Epithelial cell of esophagus (primary cell): Measurements from ENCODE around the gene USP34.

Experiments used
- DNase-seq: peaks from one replicate; pipeline ENCODE4 v3.0.0; 2010; ENCODE audit warnings: low read depth
- H3K4me3 ChIP-seq: 2 replicates; pipeline ENCODE4 v1.5.1; 2011; ENCODE audit warnings: mild to moderate bottlenecking, low read length, control low read depth
- TF ChIP-seq, protein P1 (sequence below): IDR thresholded peaks from 2 replicates; pipeline ENCODE4 v1.5.1; 2011; ENCODE audit warnings: low read depth, mild to moderate bottlenecking, low read length, control low read depth, inconsistent platforms; ENCODE audit not compliant: insufficient read depth; ENCODE audit errors: missing control alignments

The USP34 gene

DNA sequence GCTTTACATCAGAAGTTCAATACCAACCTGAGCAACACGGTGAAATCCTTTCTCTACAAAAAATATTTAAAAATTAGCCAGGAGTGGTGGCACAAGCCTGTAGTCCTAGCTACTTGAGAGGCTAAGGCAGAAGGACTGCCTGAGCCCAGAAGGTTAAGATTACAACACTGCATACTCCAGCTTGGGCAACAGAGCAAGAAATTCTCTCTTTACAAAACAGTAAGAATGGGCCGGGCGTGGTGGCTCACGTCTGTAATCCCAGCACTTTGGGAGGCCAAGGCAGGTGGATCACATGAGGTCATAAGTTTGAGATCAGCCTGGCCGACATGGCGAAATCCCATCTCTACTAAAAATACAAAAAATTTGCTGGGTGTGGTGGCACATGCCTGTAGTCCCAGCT, 113.2 kb downstream of the USP34 start:
- TF ChIP-seq, protein P1, sequence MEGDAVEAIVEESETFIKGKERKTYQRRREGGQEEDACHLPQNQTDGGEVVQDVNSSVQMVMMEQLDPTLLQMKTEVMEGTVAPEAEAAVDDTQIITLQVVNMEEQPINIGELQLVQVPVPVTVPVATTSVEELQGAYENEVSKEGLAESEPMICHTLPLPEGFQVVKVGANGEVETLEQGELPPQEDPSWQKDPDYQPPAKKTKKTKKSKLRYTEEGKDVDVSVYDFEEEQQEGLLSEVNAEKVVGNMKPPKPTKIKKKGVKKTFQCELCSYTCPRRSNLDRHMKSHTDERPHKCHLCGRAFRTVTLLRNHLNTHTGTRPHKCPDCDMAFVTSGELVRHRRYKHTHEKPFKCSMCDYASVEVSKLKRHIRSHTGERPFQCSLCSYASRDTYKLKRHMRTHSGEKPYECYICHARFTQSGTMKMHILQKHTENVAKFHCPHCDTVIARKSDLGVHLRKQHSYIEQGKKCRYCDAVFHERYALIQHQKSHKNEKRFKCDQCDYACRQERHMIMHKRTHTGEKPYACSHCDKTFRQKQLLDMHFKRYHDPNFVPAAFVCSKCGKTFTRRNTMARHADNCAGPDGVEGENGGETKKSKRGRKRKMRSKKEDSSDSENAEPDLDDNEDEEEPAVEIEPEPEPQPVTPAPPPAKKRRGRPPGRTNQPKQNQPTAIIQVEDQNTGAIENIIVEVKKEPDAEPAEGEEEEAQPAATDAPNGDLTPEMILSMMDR = no peak
- peak; percentile 58 for DNase-seq
- no peak overlapping the region for H3K4me3 ChIP-seq

DNA sequence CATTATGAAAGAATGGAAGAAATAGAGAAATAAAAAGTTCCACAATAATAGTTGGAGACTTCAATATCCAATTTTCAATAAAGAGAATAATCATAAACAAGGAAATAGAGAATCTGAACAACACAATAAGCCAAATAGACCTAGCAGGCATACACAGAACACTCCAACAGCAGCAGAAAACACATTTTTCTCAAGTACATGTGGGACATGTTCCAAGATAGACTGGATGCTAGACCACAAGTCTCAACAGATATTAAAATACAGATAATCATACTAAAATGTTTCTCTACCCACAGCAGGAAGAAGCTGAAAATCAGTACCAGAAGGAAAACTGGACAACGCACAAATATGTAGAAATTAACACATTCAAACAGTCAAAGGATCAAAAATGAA, 113.9 kb downstream of the USP34 start:
- no peak overlapping the region for H3K4me3 ChIP-seq
- DNase-seq = no peak
- TF ChIP-seq, protein P1 = no peak

DNA sequence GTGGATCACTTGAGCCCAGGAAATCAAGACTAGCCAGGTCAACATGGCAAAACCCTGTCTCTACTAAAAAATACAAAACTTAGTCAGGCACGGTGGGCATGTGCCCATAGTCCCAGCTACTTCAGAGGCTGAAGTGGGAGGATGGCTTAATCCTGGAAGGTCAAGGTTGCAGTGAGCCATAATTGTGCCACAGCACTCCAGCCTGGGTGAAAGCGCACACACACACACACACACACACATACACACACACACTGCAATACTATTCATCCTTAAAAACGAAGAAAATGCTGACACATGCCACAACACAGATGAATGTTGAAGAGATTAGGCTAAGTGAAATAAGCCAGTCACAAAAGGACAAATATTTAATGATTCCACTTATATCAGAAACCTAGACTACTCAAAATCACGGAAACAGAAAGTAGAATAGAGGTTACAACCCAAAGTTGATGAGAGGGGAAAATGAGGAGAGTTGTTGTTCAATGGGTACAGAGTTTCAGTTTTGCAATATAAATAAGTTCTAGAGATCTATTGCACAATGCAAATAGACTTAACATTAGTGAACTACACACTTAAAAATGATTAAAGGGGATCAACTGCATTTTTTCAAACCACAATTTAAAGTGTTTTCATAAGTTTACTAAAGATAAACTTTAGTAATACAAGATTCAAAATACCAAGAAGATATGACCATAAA, 114.5 kb downstream of the USP34 start:
- TF ChIP-seq, protein P1 = no peak
- H3K4me3 ChIP-seq = no peak overlapping the region
- DNase-seq = peak; percentile 38

DNA sequence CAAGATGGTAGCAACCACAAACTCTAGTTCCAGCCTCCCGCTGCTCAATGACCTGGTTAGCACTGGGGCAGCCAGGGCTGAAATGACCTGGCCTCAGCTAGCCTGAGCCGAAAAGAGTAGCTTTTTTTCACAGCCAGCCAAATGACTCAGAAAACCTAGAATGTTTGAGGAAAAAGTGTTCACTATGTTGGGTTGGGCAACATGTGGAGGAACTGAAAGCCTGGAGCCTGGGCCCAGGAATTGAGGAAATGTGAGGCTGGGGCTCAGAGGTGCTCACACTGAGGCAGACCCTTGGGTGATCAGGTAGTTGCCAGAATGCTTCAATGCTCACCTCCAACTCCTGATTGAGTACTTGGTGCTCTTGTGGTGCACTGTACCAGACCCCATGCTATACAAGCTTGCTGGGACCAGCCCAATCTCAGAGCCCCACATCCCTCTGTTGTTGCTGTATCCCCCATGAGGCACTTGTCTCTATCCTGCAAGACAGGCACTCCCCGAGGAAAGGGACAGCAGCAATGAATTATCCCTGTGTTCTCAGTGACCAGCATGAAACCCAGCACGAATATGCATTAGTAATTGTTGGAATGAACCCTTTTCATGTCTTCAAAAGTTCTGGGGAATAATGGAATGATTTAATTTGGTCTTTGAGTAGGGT, 116.2 kb downstream of the USP34 start:
- no peak for DNase-seq
- TF ChIP-seq, protein P1 = no peak

DNA sequence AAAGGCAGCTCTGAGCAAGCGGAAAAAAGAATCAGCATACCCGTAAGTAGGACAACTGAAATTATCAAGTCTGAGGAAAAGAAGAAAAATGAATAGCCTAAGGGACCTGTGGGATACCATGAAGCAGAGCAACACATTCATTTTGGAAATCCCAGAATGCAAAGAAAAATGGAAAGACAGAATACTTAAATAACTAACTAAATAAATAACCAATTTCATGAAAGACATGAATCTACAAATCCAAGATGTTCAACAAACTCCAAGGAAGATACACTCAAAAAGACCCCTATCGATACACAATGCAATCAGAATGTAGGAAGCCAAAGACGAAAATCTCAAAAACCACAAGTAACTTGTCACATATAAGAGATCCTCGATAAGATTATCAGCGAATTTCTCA, 117.0 kb downstream of the USP34 start:
- TF ChIP-seq, protein P1 = no peak
- no peak for DNase-seq
- H3K4me3 ChIP-seq = no peak overlapping the region

More for the DNA sequence above, 116.2 kb downstream of the USP34 start:
- H3K4me3 ChIP-seq = no peak overlapping the region

DNA sequence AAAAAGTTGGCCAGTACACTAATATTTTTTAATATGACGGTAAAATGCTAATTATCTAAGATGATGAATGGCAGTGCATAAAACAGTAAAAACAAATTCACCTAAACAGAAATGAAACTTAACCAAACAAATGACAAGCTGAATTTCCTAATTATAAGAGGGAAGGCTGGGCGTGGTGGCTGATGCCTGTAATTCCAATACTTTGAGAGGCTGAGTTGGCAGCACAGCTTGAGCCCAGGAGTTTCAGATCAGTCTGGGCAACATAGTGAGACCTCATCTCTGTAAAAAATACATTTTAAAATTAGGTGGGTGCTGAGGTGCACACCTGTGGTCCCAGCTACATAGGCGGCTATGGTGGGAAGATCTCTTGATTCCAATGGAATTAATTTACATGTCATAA, 120.1 kb downstream of the USP34 start:
- TF ChIP-seq, protein P1 = no peak
- no peak for DNase-seq
- H3K4me3 ChIP-seq = no peak overlapping the region
